ENCODE measurements around the gene STX8. TPM values are rescaled to one million over a fixed set of nuclear protein-coding genes. Genes with fewer than 3 reads are reported as not detected.
"Not testable (repeated sequence)": the region's sequence is repeated elsewhere in the genome, so short reads cannot be mapped to it uniquely, and the experiment has no call there.

STX8 gene
- total and polyA plus RNA-seq, 8 donors, result 26.9 to 37.4 (median 32.3) TPM

DNA sequence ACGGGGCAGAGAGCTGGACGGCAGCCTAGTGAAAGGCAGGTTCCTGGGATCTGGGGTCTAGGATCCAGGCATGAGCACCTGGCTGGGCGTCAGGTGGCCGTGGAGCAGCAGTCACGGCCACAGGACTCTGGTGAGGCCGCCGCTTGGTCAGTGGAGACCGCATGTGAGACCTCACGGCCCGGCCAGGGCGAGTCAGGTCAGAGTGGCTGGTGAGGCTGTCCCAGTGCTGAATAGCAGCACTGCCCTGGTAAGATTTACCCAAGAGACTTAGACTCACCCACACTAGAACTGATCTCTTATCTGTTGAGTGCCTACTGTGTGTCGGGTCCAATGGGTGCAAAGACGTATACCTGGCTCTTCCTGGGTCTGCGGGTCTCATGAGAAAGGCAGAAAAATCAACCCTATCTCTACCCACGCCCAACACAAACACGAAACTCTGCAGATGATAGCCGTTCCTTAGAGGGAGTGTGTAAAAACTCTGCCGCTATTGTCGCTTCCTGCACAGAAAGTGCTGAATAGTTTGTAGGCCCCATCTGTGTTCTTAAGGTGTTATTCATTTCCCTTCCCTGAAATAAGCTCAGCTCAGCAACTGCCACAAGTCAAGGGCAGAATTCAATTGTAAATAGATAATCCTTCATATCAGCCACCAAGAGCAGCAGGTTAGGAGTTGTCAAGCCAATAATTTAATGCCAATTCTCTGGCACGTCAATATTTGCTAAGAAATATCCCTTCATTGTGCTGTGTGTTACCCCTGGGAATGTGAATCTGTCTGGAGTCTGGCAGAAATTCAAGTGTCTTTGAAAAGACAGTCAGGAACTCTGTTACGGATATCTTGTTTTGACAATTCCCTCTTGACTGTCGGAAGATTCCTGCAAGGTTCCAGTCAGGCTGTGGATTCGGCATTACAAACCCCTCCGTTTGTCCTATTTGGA is 314.3 kb downstream of the STX8 start:
- no peak for FAIRE-seq
- 71 to 76% methylated on average over 24 of the region's 24 CpGs for WGBS, 2 donors
- no peak overlapping the region for H3K4me3 ChIP-seq

GRCh38 chr17:9259419-9259818 is 316.2 kb downstream of the STX8 start:
- DNase-seq (no peak), FAIRE-seq (no peak), ATAC-seq (peak in 2 of 4 donors; percentile 23 to 57)
- Histone ChIP-seq H3K4me1 (no peaks in the 10 kb centered on the region), H3K4me3 (no peak overlapping the region), H3K27me3 (no peaks in the 10 kb centered on the region), H3K9me3 (no peaks in the 10 kb centered on the region), H3K36me3 (no peaks in the 10 kb centered on the region), H3K27ac (no peak overlapping the region)
- intact Hi-C loops (cut with DNase I), result no loop called here
- 76 to 79% methylated on average over 10 of the region's 10 CpGs for WGBS, 2 donors
- no peak for TF ChIP-seq CTCF (IDR thresholded peaks at IDR 0.05)

More for the DNA sequence above, 314.3 kb downstream of the STX8 start:
- no peak for TF ChIP-seq CTCF (IDR thresholded peaks at IDR 0.05)
- DNase-seq, result peak in 1 of 6 donors; percentile 49
- Histone ChIP-seq H3K4me1 (no peaks in the 10 kb centered on the region), H3K9me3 (no peaks in the 10 kb centered on the region), H3K27ac (no peak overlapping the region), H3K27me3 (no peaks in the 10 kb centered on the region), H3K36me3 (no peaks in the 10 kb centered on the region)
- peak in 1 of 4 donors; percentile 48 for ATAC-seq
- intact Hi-C loops (cut with DNase I), result no loop called here

DNA sequence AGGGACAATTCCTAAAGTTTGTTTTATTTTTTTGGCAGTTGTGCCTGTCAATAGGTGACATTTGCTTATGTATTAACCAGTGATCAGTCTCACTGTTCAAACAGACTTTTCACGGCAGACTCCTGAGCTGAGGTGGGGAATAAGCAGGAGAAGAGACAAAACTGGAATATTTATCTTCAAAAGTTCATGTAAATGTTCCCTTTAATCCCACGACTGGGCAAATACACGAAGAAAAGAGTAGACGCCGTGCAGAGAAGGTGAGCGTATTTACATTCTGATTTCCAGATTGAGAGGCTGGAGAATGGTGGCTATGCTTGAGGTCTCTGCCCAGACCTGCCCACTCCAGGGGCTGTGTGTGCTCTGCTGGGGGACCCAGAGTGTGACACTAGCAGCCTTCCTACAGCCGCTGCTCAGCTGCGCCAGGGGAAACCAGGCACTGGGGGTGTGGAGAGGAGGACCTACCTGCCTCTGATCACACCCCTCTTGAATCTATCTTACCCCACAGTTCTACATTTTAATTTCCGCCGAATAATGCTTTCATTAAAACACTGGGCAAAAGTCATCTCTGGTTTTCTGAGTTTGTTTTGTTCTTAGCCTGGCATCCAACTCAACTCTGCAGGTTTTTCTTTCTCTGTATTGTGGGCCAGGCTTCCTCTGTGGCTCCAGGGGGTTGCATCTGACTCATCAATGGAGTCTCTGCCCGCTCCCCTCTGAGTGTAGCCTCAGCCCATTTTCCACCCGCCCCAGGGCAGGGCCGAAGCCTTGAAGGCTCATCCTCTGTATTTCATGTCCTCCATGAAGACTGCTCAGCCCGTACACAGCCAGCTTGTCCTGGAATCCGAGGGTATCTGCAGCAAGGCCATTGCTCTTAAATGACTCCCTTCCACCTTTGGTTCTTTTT is 317.3 kb downstream of the STX8 start:
- H3K4me1 ChIP-seq, result no peaks in the 10 kb centered on the region

GRCh38 chr17:9257630-9257965 is 318.0 kb downstream of the STX8 start:
- FAIRE-seq; DNase-seq; H3K4me1 ChIP-seq; ATAC-seq; H3K36me3 ChIP-seq; H3K9me3 ChIP-seq; H3K27ac ChIP-seq; H3K4me3 ChIP-seq; H3K27me3 ChIP-seq; intact Hi-C loops (cut with DNase I): not testable (repeated sequence)
- WGBS, 2 donors, result 93 to 97% methylated on average over 9 of the region's 9 CpGs

More for the DNA sequence above, 317.3 kb downstream of the STX8 start:
- FAIRE-seq, result no peak
- Histone ChIP-seq H3K27me3 (no peaks in the 10 kb centered on the region), H3K9me3 (no peaks in the 10 kb centered on the region), H3K27ac (no peak overlapping the region), H3K36me3 (no peaks in the 10 kb centered on the region), H3K4me3 (no peak overlapping the region)
- intact Hi-C loops (cut with DNase I), result no loop called here
- 70 to 73% methylated on average over 15 of the region's 15 CpGs for WGBS, 2 donors
- TF ChIP-seq CTCF (IDR thresholded peaks at IDR 0.05), result no peak
- ATAC-seq, result no peak
- DNase-seq, result no peak
